HG02981 (cell line): ENCODE data around the gene FLCN.
A peak's percentile ranks its signal among the peaks of the same experiment; 100 is the strongest.
"Not testable (repeated sequence)": the region's sequence is repeated elsewhere in the genome, so short reads cannot be mapped to it uniquely, and the experiment has no call there.

Experiments used
- ATAC-seq: cut with Tn5 transposase; IDR thresholded peaks from one replicate; pipeline ENCODE4 v1.9.1; 2021; ENCODE audit warnings: mild to moderate bottlenecking, moderate library complexity; ENCODE audit not compliant: unreplicated experiment

Gene FLCN

GRCh38 chr17:17214646-17215436 is 22.1 kb downstream of the FLCN start:
- ATAC-seq, result no peak

DNA sequence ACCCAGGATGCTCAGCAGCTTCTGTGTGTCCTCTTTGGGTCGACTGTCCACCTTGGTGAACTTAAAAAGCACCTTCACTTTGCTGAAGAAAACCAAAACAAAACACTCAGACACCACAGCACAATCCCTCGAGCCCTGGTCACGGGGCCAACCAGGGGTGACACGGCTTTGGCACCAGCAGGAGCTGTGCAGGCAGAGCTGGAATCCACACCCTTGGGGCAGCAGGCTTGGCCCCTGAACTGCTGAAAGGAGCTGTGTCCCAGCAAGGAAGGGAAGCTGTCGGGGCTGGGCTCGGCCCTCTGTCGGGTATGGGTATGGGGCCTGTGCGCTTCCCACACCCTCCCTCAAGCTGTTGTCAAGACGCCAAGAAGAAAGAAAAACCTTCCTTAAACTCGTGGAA is 23.2 kb downstream of the FLCN start:
- ATAC-seq, result no peak

GRCh38 chr17:17207998-17208397 is 29.0 kb downstream of the FLCN start:
- ATAC-seq, result no peak

DNA sequence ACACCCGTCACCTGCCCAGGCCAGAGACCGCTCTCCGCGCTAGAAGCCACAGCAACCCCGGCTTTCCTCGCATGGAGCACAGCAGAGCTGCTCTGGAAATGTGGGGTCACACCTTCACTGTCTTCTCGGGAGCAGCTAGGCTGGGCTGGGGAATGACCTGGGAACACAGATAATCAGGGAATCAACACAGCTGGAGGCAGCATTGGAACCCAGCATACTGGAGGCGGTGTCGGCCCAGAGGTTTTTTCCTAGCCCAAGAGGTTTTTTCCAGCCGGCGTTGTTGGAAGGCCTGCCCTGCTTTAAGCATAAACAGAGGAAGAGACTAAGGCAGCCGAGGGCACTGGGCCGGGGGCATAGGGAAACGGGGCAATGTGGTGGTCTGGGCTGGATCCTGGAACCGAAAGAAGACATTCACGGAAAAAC is 30.0 kb downstream of the FLCN start:
- ATAC-seq, result no peak

DNA sequence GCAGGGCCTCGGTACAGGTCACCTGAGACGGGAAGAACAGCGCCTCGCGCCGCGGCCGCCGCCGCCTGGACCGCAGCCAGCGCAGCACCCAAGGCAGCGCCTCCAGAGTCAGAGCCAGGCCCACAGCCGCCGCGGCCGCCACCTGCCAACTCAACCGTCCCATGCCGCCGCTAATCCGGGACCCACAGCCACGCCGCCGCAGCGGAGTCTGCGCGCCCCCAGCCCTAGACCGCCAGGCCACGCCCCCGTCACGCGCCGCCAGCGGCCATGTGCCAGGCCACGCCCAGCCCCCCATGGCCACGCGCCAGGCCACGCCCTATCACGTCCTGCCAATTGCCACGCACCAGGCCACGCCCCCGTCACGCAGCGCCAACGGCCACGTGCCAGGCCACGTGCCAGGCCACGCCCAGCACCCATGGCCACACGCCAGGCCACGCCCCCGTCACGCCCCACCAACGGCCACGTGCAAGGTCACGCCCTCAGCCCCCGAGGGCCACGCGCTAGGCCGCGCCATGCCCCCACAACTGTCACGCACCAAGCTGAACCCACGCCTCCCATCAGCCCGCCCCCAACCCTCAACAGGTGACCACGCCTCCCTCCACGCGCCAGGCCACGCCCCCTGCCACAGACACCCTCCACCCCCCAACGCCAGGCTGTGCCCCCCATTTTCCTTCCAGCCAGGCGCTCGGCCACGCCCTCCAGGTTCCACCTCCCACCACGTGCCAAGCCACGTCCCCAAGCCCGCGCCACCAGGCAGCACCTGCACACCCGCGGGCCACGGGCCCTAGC is 30.6 kb downstream of the FLCN start, which contains the start of gene PLD6:
PLD6 (minus strand) TSS at position 210 of the 789 bp plus-strand sequence; CDS start at position 163, 47 bp downstream.
- ATAC-seq, result peak; percentile 51

GRCh38 chr17:17205368-17206123 is 31.4 kb downstream of the FLCN start:
- peak; percentile 51 for ATAC-seq

DNA sequence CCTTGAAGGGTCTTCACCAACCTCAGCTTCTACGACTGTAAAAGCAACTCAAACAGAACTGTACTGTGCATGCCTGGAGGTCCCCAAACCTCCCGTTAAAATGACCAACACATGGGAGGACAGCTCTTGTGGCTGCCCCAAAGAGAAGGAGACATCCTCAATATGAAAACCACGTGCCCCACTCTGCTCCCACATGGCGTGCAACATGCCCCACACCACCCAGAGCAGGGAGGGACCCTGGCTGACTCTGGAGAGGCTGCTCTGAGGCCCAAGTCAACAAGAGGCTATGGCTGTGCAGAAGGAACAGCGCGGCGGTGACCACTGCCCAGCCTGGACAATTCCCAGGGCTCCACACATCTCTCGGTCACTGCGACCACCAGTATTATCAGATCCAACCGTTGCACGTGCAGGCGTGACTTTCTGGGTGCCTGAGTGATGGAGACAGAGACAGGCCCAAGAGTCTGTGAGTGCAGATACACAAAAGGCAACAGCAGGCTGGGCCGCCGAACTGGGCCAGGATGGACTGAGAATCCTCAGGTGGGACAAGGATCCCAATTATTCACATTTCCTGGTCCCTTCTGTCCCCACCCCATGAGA is 32.2 kb downstream of the FLCN start:
- no peak for ATAC-seq

DNA sequence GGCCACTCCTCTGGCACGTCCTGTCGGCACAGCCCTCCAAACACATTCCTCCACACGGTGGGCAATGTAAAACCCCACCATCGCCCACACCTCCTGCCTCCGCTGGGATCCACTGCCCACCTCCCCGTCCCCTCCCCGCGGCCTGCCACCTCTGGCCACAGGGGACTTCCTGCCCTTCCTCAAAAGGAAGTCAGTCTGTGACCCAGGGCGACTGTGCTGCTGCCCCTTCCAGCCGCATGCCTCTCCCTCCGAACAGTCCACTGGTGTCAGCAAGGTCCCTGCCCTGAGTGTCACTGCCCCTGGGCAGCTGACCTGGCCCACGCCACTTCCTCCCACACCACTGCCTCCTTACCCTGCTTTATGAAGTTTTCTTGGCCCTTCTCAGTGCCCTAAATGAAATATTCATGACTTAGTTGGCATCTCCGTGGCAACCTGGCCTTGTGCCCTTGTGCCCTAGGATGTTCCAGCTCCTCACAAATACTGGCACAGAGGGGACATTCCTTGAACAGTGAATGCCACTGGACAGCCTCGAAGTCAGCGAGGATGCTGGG is 32.9 kb downstream of the FLCN start:
- ATAC-seq, result no peak

DNA sequence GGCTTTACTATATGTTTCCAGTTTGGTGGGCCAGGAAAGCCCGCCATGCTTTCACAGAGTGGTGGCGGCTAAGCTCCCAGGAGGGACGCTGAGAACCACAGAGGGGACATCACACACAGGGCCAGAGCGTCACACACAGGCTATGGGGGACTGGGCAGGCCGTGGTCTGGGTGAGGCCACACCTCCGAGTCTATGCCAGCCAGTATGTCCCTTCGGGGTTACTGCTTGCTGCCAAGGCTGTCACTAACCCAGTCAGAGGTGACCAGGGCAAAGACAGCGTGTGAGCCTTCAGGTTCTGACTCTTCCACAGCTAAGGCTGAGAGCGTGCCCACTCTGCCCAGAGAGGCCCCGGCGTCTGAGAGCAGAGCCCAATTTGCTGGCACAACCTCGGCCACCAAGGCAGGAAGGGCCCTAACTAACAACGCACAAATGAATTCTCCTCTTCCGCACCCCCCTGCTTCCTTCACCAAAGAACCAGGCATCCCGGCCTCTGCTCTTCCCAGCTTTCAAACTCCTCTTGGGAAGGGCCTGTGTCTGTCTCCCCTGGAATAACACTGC is 33.7 kb downstream of the FLCN start:
- no peak for ATAC-seq

DNA sequence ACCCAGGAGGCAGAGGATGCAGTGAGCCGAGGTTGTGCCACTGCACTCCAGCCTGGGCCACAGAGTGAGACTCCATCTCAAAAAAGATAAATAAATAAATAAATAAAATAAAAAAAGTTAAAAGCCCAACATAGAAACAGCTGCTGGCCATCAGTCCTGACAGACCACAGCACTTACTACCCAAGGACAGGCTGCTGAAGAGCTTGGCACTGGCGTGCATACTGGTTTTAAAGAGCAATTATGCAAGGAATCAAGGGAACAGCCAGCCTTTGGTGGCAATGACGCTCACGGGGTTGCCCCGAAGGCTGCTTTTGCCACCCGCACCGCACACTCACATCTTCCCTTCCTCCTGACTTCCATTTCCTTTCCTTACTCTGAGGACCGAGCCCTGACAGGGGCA is 35.1 kb downstream of the FLCN start:
- no peak for ATAC-seq

GRCh38 chr17:17201271-17201670 is 35.7 kb downstream of the FLCN start:
- no peak for ATAC-seq

- no peak for ATAC-seq
These were observed 36.1 kb downstream of the FLCN start for GRCh38 chr17:17200831-17201230.

- no peak for ATAC-seq
These were observed 36.7 kb downstream of the FLCN start for GRCh38 chr17:17200311-17200710.

- no peak for ATAC-seq
These were observed 38.7 kb downstream of the FLCN start for GRCh38 chr17:17198281-17198680.

DNA sequence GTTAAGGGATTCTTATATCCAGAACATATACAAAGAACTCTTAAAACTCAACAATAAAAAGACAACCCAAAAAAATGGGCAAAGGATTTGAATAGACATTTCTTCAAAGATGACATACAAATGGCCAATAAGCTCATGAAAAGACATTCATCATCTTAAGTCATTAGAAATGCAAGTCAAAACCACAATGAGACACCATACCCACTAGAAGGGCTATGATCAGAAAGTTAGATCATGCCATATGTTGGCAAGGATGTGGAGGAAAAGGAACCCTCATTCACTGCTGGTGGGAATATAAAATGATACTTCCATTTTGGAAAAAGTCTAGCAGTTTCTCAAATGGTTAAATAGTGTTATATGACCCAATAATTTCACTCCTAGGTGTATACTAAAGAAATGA is 40.2 kb downstream of the FLCN start:
- no peak for ATAC-seq

- ATAC-seq, result not testable (repeated sequence)
These were observed 41.5 kb downstream of the FLCN start for GRCh38 chr17:17195466-17195865.

DNA sequence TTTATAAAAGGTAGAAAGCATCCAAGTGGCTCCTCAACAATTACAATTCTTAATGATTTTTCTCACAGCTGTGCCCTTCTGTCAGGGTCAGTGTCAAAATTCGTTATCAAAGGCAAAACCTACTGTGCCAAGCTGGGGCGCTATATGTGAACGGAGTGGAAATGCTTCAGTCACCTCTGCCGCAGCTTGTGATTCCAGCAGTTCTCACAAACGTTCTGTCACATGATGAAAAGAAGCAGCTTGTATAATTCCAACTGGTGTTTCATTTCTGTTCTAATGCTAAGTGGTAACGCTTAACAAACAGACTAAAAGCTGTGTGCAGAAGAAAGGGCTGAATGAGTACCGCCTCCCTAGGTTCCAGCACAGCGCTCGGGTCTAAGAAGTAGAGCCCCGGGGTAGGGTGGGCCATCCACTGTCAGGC is 45.0 kb downstream of the FLCN start:
- ATAC-seq, result no peak

- no peak for ATAC-seq
These were observed 45.6 kb downstream of the FLCN start for GRCh38 chr17:17191346-17191792.

- no peak for ATAC-seq
These were observed 46.8 kb downstream of the FLCN start for GRCh38 chr17:17190188-17190587.

- no peak for ATAC-seq
These were observed 47.4 kb downstream of the FLCN start for GRCh38 chr17:17189559-17189958.
